GM23248 (cell line): ENCODE data around the gene EXOSC6. TPM values are rescaled to one million over a fixed set of nuclear protein-coding genes. Genes with fewer than 3 reads are reported as not detected.
"Not testable (repeated sequence)": the region's sequence is repeated elsewhere in the genome, so short reads cannot be mapped to it uniquely, and the experiment has no call there.

Experiments used
- DNase-seq: peaks from one replicate; pipeline ENCODE4 v3.0.0-alpha.2; 2015
- H2AFZ ChIP-seq: fragments of 200-600 bp; sonication (generic); 2 replicates; pipeline ENCODE4 v1.6.1; 2016; ENCODE audit warnings: antibody characterized with exemption
- H3F3A ChIP-seq: fragments of 200-600 bp; sonication (generic); 2 replicates; pipeline ENCODE4 v1.6.1; 2016; ENCODE audit warnings: mild to moderate bottlenecking, antibody characterized with exemption, mixed run types; ENCODE audit not compliant: insufficient read depth
- H3K27ac ChIP-seq: fragments of 200-600 bp; sonication (generic); 2 replicates; pipeline ENCODE4 v1.5.1; 2016; ENCODE audit warnings: mild to moderate bottlenecking
- H3K27me3 ChIP-seq: fragments of 200-600 bp; sonication (generic); replicated peaks from 2 replicates; pipeline ENCODE4 v1.6.1; 2016; ENCODE audit warnings: mild to moderate bottlenecking; ENCODE audit not compliant: insufficient read depth
- H3K36me3 ChIP-seq: fragments of 200-600 bp; sonication (generic); 2 replicates; pipeline ENCODE4 v1.6.1; 2016; ENCODE audit warnings: low read depth, mild to moderate bottlenecking
- H3K4me1 ChIP-seq: fragments of 200-600 bp; sonication (generic); 2 replicates; pipeline ENCODE4 v1.6.1; 2016; ENCODE audit warnings: mild to moderate bottlenecking; ENCODE audit not compliant: insufficient read depth
- H3K4me2 ChIP-seq: fragments of 200-600 bp; sonication (generic); one replicate; pipeline ENCODE4 v1.6.1; 2016; ENCODE audit warnings: mild to moderate bottlenecking; ENCODE audit not compliant: unreplicated experiment
- H3K4me3 ChIP-seq: fragments of 200-600 bp; sonication (generic); 2 replicates; pipeline ENCODE4 v1.5.1; 2016; ENCODE audit warnings: mild to moderate bottlenecking
- H3K79me2 ChIP-seq: fragments of 200-600 bp; sonication (generic); 2 replicates; pipeline ENCODE4 v1.6.1; 2016; ENCODE audit warnings: mild to moderate bottlenecking; ENCODE audit not compliant: insufficient read depth
- H3K9ac ChIP-seq: fragments of 200-600 bp; sonication (generic); 2 replicates; pipeline ENCODE4 v1.6.1; 2016; ENCODE audit warnings: mild to moderate bottlenecking
- H3K9me2 ChIP-seq: fragments of 200-600 bp; sonication (generic); 2 replicates; pipeline ENCODE4 v1.6.1; 2016; ENCODE audit warnings: mixed run types, mild to moderate bottlenecking, moderate library complexity; ENCODE audit not compliant: insufficient read depth
- H3K9me3 ChIP-seq: fragments of 200-600 bp; sonication (generic); one replicate; pipeline ENCODE4 v1.6.1; 2017; ENCODE audit warnings: low read depth
- H4K20me1 ChIP-seq: fragments of 200-600 bp; sonication (generic); 2 replicates; pipeline ENCODE4 v1.6.0; 2016; ENCODE audit not compliant: insufficient read depth
- EZH2 ChIP-seq: fragments of 200-600 bp; sonication (generic); IDR thresholded peaks from 2 replicates; pipeline ENCODE4 v1.6.1; 2018; ENCODE audit warnings: antibody characterized with exemption, mild to moderate bottlenecking; ENCODE audit not compliant: insufficient read depth, poor library complexity, severe bottlenecking
- EZH2phosphoT487 ChIP-seq: fragments of 200-600 bp; sonication (generic); IDR thresholded peaks from 2 replicates; pipeline ENCODE4 v1.6.1; 2018; ENCODE audit warnings: antibody characterized with exemption, moderate library complexity, mild to moderate bottlenecking, low read depth; ENCODE audit not compliant: insufficient read depth
- WGBS, 2 experiments: methylation state at CpG; one replicate each; pipeline ENCODE4 v1.1.6; 2015 to 2017; ENCODE audit warnings: low lambda C conversion rate in 2 of 2, low coverage in 1 of 2; ENCODE audit errors: missing lambda C conversion rate in 2 of 2; 5-methylcytosine and 5-hydroxymethylcytosine counted together
- in situ Hi-C: fragments of 300-500 bp; cut with MboI; formaldehyde crosslinking; loops from 2 replicates; pipeline ENCODE4 v1.15.0; 2020
- polyA plus RNA-seq: library from polyadenylated mRNA; unstranded; fragments of >200 nt; fragmentation: Nextera tagmentation; extraction: Ambion mirVana; gene quantifications from 2 replicates; pipeline ENCODE4 v1.2.1, GENCODE V29; 2016
- total RNA-seq: library from RNA; depleted of rRNA; stranded (reverse); fragments of >200 nt; shearing (Covaris generic); gene quantifications from 2 replicates; pipeline ENCODE4 v1.2.3, GENCODE V29; 2014

Gene EXOSC6
- total and polyA plus RNA-seq, 2 experiments from 2014 or later, result 25.3 to 33.6 TPM

- Histone ChIP-seq H3K79me2 (peaks cover 88% of the 10 kb centered on the region), H3F3A (peaks cover 17% of the 10 kb centered on the region), H3K4me3 (no peak overlapping the region), H3K27ac (no peak overlapping the region), H3K36me3 (peaks cover 81% of the 10 kb centered on the region), H3K9me3 (no peaks in the 10 kb centered on the region), H3K4me1 (no peaks in the 10 kb centered on the region), H3K27me3 (no peaks in the 10 kb centered on the region), H3K9me2 (no peaks in the 10 kb centered on the region), H3K9ac (no peak overlapping the region), H4K20me1 (peaks cover 7% of the 10 kb centered on the region; the same call in 1 of the 2 replicates), H2AFZ (no peak overlapping the region), H3K4me2 (no peak overlapping the region)
- 73 to 82% methylated on average over 1 of the region's 1 CpG for WGBS, 2 experiments
- DNase-seq, result no peak
- in situ Hi-C loops, result no loop called here
- TF ChIP-seq EZH2 (no peak), EZH2phosphoT487 (no peak)
Observed at GRCh38 chr16:70276392-70276791, 24.7 kb upstream of the EXOSC6 start.

DNA sequence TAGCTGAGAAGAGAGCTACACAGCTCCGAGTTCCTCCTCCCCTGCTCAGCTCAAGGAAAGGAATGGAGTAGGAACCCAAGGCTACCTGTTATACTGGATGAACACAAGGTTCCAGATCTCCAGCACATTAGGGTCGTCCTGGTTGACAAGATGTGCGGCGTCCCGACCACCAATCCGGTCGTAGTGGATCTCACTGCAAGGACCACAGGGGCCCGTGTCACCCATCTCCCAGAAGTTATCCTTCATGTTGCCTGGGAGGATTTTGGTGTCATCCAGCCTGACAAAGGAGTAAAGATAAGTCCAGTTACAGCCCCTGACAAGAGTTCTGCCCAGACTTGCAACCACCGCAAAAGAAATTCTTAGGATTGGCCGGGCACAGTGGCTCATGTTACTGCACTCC lies 20.0 kb upstream of the EXOSC6 start:
- Histone ChIP-seq H3K27ac (no peak overlapping the region), H4K20me1 (peaks cover 5% of the 10 kb centered on the region; the same call in 1 of the 2 replicates), H2AFZ (no peak overlapping the region), H3F3A (0 out of 2 replicates have a peak, but pooled peaks cover 9% of the 10 kb centered on the region), H3K4me1 (no peaks in the 10 kb centered on the region), H3K4me2 (no peak overlapping the region), H3K4me3 (no peak overlapping the region), H3K9ac (no peak overlapping the region), H3K9me2 (no peaks in the 10 kb centered on the region), H3K79me2 (peaks cover 85% of the 10 kb centered on the region), H3K9me3 (no peaks in the 10 kb centered on the region), H3K36me3 (peaks cover 84% of the 10 kb centered on the region), H3K27me3 (no peaks in the 10 kb centered on the region)
- in situ Hi-C loops, result no loop called here
- TF ChIP-seq EZH2 (no peak), EZH2phosphoT487 (no peak)
- 92 to 93% methylated on average over 10 of the region's 10 CpGs for WGBS, 2 experiments
- DNase-seq, result no peak

GRCh38 chr16:70270176-70270575 lies 18.4 kb upstream of the EXOSC6 start:
- H3K9ac ChIP-seq, result no peak overlapping the region
- in situ Hi-C loops, result no loop called here
- H3K79me2 ChIP-seq, result peaks cover 91% of the 10 kb centered on the region
- WGBS, 2 experiments, result 83 to 84% methylated on average over 3 of the region's 3 CpGs
- H4K20me1 ChIP-seq, result no peaks in the 10 kb centered on the region
- no peak overlapping the region for H3K27ac ChIP-seq
- H2AFZ ChIP-seq, result no peak overlapping the region
- TF ChIP-seq EZH2, result no peak
- no peak for TF ChIP-seq EZH2phosphoT487
- H3K9me2 ChIP-seq, result no peaks in the 10 kb centered on the region
- no peak for DNase-seq
- H3K4me1 ChIP-seq, result no peaks in the 10 kb centered on the region
- no peak overlapping the region for H3K4me2 ChIP-seq
- no peak overlapping the region for H3K4me3 ChIP-seq
- 0 out of 2 replicates have a peak, but pooled peaks cover 4% of the 10 kb centered on the region for H3F3A ChIP-seq
- peaks cover 88% of the 10 kb centered on the region for H3K36me3 ChIP-seq
- H3K27me3 ChIP-seq, result no peaks in the 10 kb centered on the region
- no peaks in the 10 kb centered on the region for H3K9me3 ChIP-seq

GRCh38 chr16:70269471-70269870 lies 17.7 kb upstream of the EXOSC6 start:
- H3K9ac ChIP-seq, result no peak overlapping the region
- H3K79me2 ChIP-seq, result peaks cover 93% of the 10 kb centered on the region
- no peak overlapping the region for H3K4me2 ChIP-seq
- no peaks in the 10 kb centered on the region for H3K9me3 ChIP-seq
- H3K36me3 ChIP-seq, result peaks cover 90% of the 10 kb centered on the region
- no peaks in the 10 kb centered on the region for H3K9me2 ChIP-seq
- TF ChIP-seq EZH2phosphoT487 (no peak), EZH2 (no peak)
- in situ Hi-C loops, result no loop called here
- no peak for DNase-seq
- no peak overlapping the region for H3K4me3 ChIP-seq
- H4K20me1 ChIP-seq, result no peaks in the 10 kb centered on the region
- H3K4me1 ChIP-seq, result no peaks in the 10 kb centered on the region
- no peaks in the 10 kb centered on the region for H3K27me3 ChIP-seq
- 93 to 97% methylated on average over 12 of the region's 12 CpGs for WGBS, 2 experiments
- H3F3A ChIP-seq, result 0 out of 2 replicates have a peak, but pooled peaks cover 4% of the 10 kb centered on the region
- H2AFZ ChIP-seq, result no peak overlapping the region
- H3K27ac ChIP-seq, result no peak overlapping the region

- H3K9ac ChIP-seq, H3K4me3 ChIP-seq, H3F3A ChIP-seq, H3K4me2 ChIP-seq, H2AFZ ChIP-seq, in situ Hi-C loops, H3K9me3 ChIP-seq, H3K9me2 ChIP-seq, H3K27ac ChIP-seq, DNase-seq, H3K27me3 ChIP-seq, H4K20me1 ChIP-seq, H3K4me1 ChIP-seq: not testable (repeated sequence)
- peaks cover 93% of the 10 kb centered on the region for H3K36me3 ChIP-seq
- H3K79me2 ChIP-seq, result peaks cover 88% of the 10 kb centered on the region
- WGBS, 2 experiments, result 83 to 86% methylated on average over 10 of the region's 10 CpGs
Observed at GRCh38 chr16:70267922-70268321, 16.2 kb upstream of the EXOSC6 start.
